Calu3 (cell line): ENCODE data around the gene MACROD2. TPM values are rescaled to one million over a fixed set of nuclear protein-coding genes. Genes with fewer than 3 reads are reported as not detected.

ENCODE experiments used
- BruUV-seq: library from RNA; stranded (reverse); fragments of 400-500 nt; replicated peaks from 2 replicates; lab custom pipeline; 2021; lab: Mats Ljungman, UMichigan
- CTCF ChIA-PET: fragments of 300-600 bp; sonication (Branson Sonifier 250); formaldehyde crosslinking; loops from one replicate; lab custom pipeline; 2022; ENCODE audit warnings: antibody characterized with exemption; lab: Charles Lee
- DNase-seq: peaks from one replicate; pipeline ENCODE4 v3.0.0; 2022
- H3K27ac Mint-ChIP-seq: one replicate; pipeline ENCODE4 v1.8.0; 2022; ENCODE audit warnings: mixed read lengths; ENCODE audit not compliant: unreplicated experiment
- H3K27me3 Mint-ChIP-seq: one replicate; pipeline ENCODE4 v1.8.0; 2022; ENCODE audit warnings: mixed read lengths; ENCODE audit not compliant: unreplicated experiment
- H3K36me3 Mint-ChIP-seq: one replicate; pipeline ENCODE4 v1.8.0; 2022; ENCODE audit warnings: mild to moderate bottlenecking, moderate library complexity, mixed read lengths; ENCODE audit not compliant: insufficient read depth, unreplicated experiment
- H3K4me1 Mint-ChIP-seq: one replicate; pipeline ENCODE4 v1.8.0; 2022; ENCODE audit warnings: mild to moderate bottlenecking, low read depth, mixed read lengths; ENCODE audit not compliant: unreplicated experiment
- H3K4me3 Mint-ChIP-seq: one replicate; pipeline ENCODE4 v1.8.0; 2022; ENCODE audit warnings: mild to moderate bottlenecking, low read depth, moderate library complexity, mixed read lengths; ENCODE audit not compliant: unreplicated experiment
- H3K9me3 Mint-ChIP-seq: one replicate; pipeline ENCODE4 v1.8.0; 2022; ENCODE audit warnings: low read depth, mixed read lengths; ENCODE audit not compliant: unreplicated experiment
- intact Hi-C: fragments of 100-400 bp; cut with micrococcal nuclease; formaldehyde crosslinking; loops from one replicate; pipeline ENCODE4 v1.10.0; 2022; ENCODE audit not compliant: unreplicated experiment
- total RNA-seq: library from RNA; stranded (reverse); gene quantifications from 2 replicates; pipeline ENCODE4 v1.2.3, GENCODE V29; 2022
- TF ChIP-seq, protein P1 (sequence below): fragments of 200-600 bp; IDR thresholded peaks from one replicate; pipeline ENCODE4 v1.8.0; 2022; ENCODE audit warnings: antibody characterized with exemption; ENCODE audit not compliant: unreplicated experiment

The MACROD2 gene
- total RNA-seq, 1 experiment from 2014 or later: 29.4 TPM

DNA sequence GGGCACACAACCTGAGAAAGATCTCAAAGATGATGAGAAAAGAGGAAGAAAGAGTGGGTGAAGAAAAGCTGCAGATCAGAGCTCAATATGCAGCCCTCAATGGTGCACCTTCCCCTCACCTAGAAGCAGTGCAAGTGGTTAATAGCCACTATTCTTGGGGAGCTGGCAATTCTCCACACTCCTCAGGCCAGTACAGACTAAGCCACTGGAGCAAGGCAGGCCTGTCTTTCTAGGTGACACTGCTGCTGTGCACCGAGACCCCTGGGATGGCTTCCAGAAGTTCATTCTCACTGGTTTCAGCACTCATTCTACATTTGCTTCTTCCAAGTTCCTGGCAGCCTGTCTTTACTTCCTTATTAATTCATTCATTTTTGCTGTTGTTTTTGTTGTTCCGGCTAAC is 1604.6 kb downstream of the MACROD2 start:
- TF ChIP-seq, protein P1, sequence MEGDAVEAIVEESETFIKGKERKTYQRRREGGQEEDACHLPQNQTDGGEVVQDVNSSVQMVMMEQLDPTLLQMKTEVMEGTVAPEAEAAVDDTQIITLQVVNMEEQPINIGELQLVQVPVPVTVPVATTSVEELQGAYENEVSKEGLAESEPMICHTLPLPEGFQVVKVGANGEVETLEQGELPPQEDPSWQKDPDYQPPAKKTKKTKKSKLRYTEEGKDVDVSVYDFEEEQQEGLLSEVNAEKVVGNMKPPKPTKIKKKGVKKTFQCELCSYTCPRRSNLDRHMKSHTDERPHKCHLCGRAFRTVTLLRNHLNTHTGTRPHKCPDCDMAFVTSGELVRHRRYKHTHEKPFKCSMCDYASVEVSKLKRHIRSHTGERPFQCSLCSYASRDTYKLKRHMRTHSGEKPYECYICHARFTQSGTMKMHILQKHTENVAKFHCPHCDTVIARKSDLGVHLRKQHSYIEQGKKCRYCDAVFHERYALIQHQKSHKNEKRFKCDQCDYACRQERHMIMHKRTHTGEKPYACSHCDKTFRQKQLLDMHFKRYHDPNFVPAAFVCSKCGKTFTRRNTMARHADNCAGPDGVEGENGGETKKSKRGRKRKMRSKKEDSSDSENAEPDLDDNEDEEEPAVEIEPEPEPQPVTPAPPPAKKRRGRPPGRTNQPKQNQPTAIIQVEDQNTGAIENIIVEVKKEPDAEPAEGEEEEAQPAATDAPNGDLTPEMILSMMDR: no peak
- intact Hi-C loops: no loop called here
- Mint-ChIP-seq H3K4me1 (no peaks in the 10 kb centered on the region), H3K9me3 (no peaks in the 10 kb centered on the region), H3K27me3 (no peaks in the 10 kb centered on the region), H3K36me3 (no peaks in the 10 kb centered on the region), H3K4me3 (no peak overlapping the region), H3K27ac (no peak overlapping the region)
- CTCF ChIA-PET: no interaction called here
- DNase-seq: no peak
- BruUV-seq: no TSS peak

DNA sequence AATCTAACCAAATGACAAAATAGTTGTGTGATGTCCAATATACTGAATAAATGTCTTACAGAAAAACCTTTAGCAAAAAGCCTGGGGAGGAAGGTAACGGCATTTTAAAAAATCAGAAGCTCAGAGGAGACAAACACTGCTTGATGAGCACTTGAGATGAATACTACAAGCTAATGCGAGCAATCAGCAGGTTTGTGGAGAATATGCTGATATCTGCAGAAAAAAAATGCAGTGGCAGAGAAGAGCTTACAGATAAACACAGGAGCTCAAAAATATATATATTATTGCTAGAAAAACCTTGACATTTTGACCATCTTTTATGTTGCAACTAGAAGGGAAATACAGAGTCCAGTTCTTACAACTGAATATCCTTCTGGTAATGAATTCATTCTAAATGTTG is 1605.2 kb downstream of the MACROD2 start:
- Mint-ChIP-seq H3K4me3 (no peak overlapping the region), H3K36me3 (no peaks in the 10 kb centered on the region), H3K27ac (no peak overlapping the region), H3K4me1 (no peaks in the 10 kb centered on the region), H3K9me3 (no peaks in the 10 kb centered on the region), H3K27me3 (no peaks in the 10 kb centered on the region)
- no peak for DNase-seq
- TF ChIP-seq, protein P1: no peak
- intact Hi-C loops: no loop called here
- CTCF ChIA-PET: no interaction called here
- BruUV-seq: no TSS peak

DNA sequence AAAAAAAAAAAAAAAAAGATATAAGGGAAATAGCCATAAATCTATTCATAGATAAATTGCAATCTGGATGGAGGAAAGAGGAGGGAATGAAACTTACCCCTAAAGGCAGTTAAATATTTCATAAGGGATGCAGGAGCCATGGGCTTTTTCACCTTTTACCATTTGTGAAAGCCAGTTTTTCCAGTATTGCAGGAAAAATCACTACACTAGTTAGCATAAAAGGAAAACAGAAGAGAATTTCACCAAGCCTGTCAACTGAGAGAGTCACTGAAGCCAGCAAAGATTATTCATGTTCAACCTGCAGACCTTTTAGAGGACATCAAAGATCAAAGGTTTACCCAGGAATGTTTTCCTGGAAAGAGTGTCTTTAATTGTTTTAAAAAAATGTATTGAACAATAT is 1608.2 kb downstream of the MACROD2 start:
- H3K4me3 Mint-ChIP-seq: no peak overlapping the region
- CTCF ChIA-PET: no interaction called here

DNA sequence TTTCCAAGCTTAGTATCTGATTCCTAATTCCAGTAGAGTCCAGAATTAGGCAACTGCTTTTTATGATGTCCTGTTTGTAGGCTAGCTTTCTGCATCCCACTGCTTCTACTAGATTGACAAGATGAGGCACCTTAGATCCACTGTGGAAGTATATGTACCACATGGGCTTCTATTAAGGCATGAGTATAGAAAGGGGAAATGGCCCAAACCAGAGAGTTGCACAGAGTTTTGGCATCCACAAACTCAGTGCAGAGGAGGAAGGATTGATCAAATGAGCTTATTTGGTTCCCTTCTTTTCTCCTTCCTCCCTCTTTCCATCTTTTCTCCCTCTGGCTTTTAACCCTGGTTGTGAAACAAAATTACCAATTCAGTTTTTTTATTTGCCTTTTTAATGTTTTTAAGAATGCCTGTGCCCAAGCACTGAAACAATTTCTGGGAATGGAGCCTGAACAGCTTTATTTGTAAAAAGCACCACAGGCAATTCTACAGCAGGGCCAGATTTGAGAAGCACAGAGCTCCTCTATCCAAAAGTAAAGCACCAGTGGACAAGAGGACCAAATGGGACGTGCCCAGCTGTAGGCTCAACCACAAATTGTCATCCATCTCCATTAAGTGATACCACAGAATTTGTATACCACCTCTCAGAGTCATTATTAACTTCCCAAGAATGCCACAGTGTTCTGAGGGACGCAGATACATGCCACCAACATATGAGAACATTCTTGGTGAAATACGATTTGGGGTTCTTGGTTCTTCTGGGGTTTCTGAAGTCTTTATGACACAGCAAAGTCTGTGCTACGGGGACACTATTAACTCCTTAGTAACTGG is 1608.9 kb downstream of the MACROD2 start:
- CTCF ChIA-PET: no interaction called here
- no peaks in the 10 kb centered on the region for H3K4me1 Mint-ChIP-seq
- H3K27ac Mint-ChIP-seq: no peak overlapping the region
- no peaks in the 10 kb centered on the region for H3K36me3 Mint-ChIP-seq
- no peaks in the 10 kb centered on the region for H3K27me3 Mint-ChIP-seq
- TF ChIP-seq, protein P1: no peak
- no TSS peak for BruUV-seq
- no peak overlapping the region for H3K4me3 Mint-ChIP-seq
- no peaks in the 10 kb centered on the region for H3K9me3 Mint-ChIP-seq
- intact Hi-C loops: no loop called here
- no peak for DNase-seq

More for the DNA sequence above, 1608.2 kb downstream of the MACROD2 start:
- no peaks in the 10 kb centered on the region for H3K27me3 Mint-ChIP-seq
- no peaks in the 10 kb centered on the region for H3K9me3 Mint-ChIP-seq
- no TSS peak for BruUV-seq
- TF ChIP-seq, protein P1: no peak
- H3K36me3 Mint-ChIP-seq: no peaks in the 10 kb centered on the region
- H3K27ac Mint-ChIP-seq: no peak overlapping the region
- intact Hi-C loops: no loop called here
- H3K4me1 Mint-ChIP-seq: no peaks in the 10 kb centered on the region
- DNase-seq: no peak
